Measurements from ENCODE around the gene CR1L.

The CR1L gene

DNA sequence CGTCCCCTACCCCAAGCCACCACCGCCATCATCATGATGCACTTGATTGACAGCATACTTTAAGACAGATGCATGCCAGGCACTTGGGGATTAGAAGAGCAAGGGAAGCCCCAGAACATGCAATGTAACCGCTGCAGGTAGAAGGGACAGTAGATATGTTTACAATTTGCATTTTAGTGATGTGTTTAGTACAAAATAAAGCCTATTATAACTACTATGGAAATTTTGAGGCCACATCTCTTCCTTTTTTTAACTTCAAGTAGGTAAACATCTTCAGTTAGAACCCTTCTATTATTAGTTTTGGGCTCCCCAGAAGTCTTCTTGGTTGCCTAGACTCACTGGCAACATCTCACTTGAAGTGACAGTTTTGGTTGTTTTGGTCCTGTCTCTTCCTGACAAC, 25.3 kb downstream of the CR1L start:
- TF ChIP-seq SPI1 (IDR thresholded peaks at IDR 0.05; ENCODE audit: borderline replicate concordance, low read depth), result no peak
- TF ChIP-seq, protein P1, sequence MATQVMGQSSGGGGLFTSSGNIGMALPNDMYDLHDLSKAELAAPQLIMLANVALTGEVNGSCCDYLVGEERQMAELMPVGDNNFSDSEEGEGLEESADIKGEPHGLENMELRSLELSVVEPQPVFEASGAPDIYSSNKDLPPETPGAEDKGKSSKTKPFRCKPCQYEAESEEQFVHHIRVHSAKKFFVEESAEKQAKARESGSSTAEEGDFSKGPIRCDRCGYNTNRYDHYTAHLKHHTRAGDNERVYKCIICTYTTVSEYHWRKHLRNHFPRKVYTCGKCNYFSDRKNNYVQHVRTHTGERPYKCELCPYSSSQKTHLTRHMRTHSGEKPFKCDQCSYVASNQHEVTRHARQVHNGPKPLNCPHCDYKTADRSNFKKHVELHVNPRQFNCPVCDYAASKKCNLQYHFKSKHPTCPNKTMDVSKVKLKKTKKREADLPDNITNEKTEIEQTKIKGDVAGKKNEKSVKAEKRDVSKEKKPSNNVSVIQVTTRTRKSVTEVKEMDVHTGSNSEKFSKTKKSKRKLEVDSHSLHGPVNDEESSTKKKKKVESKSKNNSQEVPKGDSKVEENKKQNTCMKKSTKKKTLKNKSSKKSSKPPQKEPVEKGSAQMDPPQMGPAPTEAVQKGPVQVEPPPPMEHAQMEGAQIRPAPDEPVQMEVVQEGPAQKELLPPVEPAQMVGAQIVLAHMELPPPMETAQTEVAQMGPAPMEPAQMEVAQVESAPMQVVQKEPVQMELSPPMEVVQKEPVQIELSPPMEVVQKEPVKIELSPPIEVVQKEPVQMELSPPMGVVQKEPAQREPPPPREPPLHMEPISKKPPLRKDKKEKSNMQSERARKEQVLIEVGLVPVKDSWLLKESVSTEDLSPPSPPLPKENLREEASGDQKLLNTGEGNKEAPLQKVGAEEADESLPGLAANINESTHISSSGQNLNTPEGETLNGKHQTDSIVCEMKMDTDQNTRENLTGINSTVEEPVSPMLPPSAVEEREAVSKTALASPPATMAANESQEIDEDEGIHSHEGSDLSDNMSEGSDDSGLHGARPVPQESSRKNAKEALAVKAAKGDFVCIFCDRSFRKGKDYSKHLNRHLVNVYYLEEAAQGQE (IDR thresholded peaks at IDR 0.05; ENCODE audit: insufficient replicate concordance, low read depth), result no peak
- TF ChIP-seq GABPA (IDR thresholded peaks at IDR 0.05; ENCODE audit: low read depth), result no peak
- peaks cover 31% of the 10 kb centered on the region for H3K27me3 ChIP-seq (ENCODE audit: insufficient read depth, poor library complexity, severe bottlenecking)
- no peak overlapping the region for H3K4me3 ChIP-seq (replicated peaks; ENCODE audit: insufficient read depth, low read length)
- H3K27ac ChIP-seq (replicated peaks), result no peak overlapping the region
- no peak for DNase-seq (ENCODE audit: low read depth in 1 of 2, low spot score in 1 of 2)

DNA sequence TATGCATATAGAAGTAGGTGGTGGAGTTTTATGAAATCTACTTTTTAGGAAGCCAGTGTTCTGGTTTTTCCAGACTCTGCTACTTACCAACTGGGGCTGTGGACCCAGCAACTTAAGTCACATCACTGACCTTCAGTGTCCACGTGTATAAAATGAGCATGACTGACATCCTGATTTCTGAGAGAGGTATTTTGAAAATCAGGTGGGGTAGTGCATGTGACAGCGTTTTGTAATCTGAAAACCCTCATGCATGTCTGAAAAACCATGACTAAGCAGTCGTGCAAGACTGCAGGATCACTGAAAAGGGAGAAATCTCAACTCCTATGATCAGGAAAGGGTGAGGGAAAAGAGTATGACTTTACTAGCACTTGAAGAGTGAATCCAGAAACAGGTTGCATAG, 26.1 kb downstream of the CR1L start:
- Histone ChIP-seq H3K27ac (replicated peaks) (no peak overlapping the region), H3K4me3 (replicated peaks; ENCODE audit: insufficient read depth, low read length) (no peak overlapping the region), H3K27me3 (ENCODE audit: insufficient read depth, poor library complexity, severe bottlenecking) (peaks cover 31% of the 10 kb centered on the region)
- DNase-seq (ENCODE audit: low read depth in 1 of 2, low spot score in 1 of 2), result no peak
- no peak for TF ChIP-seq GABPA (IDR thresholded peaks at IDR 0.05; ENCODE audit: low read depth)
- TF ChIP-seq POLR2AphosphoS5 (IDR thresholded peaks at IDR 0.05; ENCODE audit: low read depth), result no peak
- TF ChIP-seq, protein P2, sequence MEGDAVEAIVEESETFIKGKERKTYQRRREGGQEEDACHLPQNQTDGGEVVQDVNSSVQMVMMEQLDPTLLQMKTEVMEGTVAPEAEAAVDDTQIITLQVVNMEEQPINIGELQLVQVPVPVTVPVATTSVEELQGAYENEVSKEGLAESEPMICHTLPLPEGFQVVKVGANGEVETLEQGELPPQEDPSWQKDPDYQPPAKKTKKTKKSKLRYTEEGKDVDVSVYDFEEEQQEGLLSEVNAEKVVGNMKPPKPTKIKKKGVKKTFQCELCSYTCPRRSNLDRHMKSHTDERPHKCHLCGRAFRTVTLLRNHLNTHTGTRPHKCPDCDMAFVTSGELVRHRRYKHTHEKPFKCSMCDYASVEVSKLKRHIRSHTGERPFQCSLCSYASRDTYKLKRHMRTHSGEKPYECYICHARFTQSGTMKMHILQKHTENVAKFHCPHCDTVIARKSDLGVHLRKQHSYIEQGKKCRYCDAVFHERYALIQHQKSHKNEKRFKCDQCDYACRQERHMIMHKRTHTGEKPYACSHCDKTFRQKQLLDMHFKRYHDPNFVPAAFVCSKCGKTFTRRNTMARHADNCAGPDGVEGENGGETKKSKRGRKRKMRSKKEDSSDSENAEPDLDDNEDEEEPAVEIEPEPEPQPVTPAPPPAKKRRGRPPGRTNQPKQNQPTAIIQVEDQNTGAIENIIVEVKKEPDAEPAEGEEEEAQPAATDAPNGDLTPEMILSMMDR (IDR thresholded peaks at IDR 0.05; ENCODE audit: insufficient read depth, low read length), result no peak
- TF ChIP-seq, protein P1 (IDR thresholded peaks at IDR 0.05; ENCODE audit: insufficient replicate concordance, low read depth), result no peak
- no peak for TF ChIP-seq SPI1 (IDR thresholded peaks at IDR 0.05; ENCODE audit: borderline replicate concordance, low read depth)

DNA sequence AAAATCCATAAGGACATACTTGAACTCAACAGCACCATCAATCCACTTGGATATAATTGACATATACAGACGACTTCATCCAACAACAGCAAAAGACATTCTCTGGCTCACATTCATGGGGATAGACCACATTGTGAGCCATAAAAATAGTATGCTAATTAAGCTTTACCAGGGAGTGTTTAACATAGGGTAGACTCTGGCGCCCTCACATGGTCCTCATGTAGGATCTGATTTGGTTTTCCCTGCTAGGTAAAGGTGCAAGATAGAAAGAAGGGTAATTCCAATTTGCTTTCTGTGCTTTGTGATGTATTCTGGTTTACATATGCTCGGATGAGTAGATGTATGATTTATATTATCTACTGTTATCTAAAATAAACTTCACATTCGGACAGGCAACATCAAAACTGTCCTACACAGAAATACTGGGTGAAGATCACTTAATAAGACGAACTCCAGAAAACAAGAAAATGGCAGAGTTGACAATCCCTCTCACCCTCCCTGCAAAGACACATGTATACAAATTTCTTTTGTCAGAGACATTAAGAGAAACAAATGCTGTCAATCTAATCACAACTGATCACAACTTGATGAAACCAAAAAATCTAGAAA, 27.7 kb downstream of the CR1L start:
- H3K27ac ChIP-seq (replicated peaks), result no peak overlapping the region
- TF ChIP-seq GABPA (IDR thresholded peaks at IDR 0.05; ENCODE audit: low read depth) (no peak), SPI1 (IDR thresholded peaks at IDR 0.05; ENCODE audit: borderline replicate concordance, low read depth) (no peak), POLR2AphosphoS5 (IDR thresholded peaks at IDR 0.05; ENCODE audit: low read depth) (no peak)
- TF ChIP-seq, protein P2 (IDR thresholded peaks at IDR 0.05; ENCODE audit: insufficient read depth, low read length), result no peak
- TF ChIP-seq, protein P1 (IDR thresholded peaks at IDR 0.05; ENCODE audit: insufficient replicate concordance, low read depth), result no peak
- peak; percentile 5 to 18 for DNase-seq (ENCODE audit: low read depth in 1 of 2, low spot score in 1 of 2)
- H3K4me3 ChIP-seq (replicated peaks; ENCODE audit: insufficient read depth, low read length), result no peak overlapping the region
- peaks cover 30% of the 10 kb centered on the region for H3K27me3 ChIP-seq (ENCODE audit: insufficient read depth, poor library complexity, severe bottlenecking)

Measured in HL-60 (cell line).